Glomerular visceral epithelial cell (primary cell): ENCODE data around the gene CACNA2D2.

Experiments used
- DNase-seq: peaks from one replicate; pipeline ENCODE4 v3.0.0-alpha.2; 2016; ENCODE audit errors: extremely low spot score

Gene CACNA2D2

GRCh38 chr3:50327129-50327528 is 176.3 kb downstream of the CACNA2D2 start:
- DNase-seq, result no peak

GRCh38 chr3:50326182-50326541 is 177.3 kb downstream of the CACNA2D2 start:
- DNase-seq, result no peak

GRCh38 chr3:50325497-50326181 is 177.8 kb downstream of the CACNA2D2 start:
- DNase-seq, result no peak

GRCh38 chr3:50325113-50325480 is 178.3 kb downstream of the CACNA2D2 start:
- DNase-seq, result no peak

- peak; percentile 68 for DNase-seq
Observed at GRCh38 chr3:50324351-50325112, 178.9 kb downstream of the CACNA2D2 start.

GRCh38 chr3:50323614-50324199 is 179.7 kb downstream of the CACNA2D2 start:
- DNase-seq, result no peak

- DNase-seq, result no peak
Observed at GRCh38 chr3:50323092-50323600, 180.3 kb downstream of the CACNA2D2 start.

GRCh38 chr3:50322386-50323091 is 180.9 kb downstream of the CACNA2D2 start, which contains the start of gene HYAL2:
TSS of gene HYAL2 (minus strand) at chr3:50322745. CDS start at chr3:50320489, 2,256 bp downstream.
- no peak for DNase-seq

GRCh38 chr3:50322115-50322385 is 181.4 kb downstream of the CACNA2D2 start:
- no peak for DNase-seq

GRCh38 chr3:50321336-50322114 is 181.9 kb downstream of the CACNA2D2 start:
- peak; percentile 84 for DNase-seq

- peak; percentile 68 for DNase-seq
Observed at GRCh38 chr3:50320853-50321335, 182.5 kb downstream of the CACNA2D2 start.

GRCh38 chr3:50319894-50320625 is 183.4 kb downstream of the CACNA2D2 start:
- no peak for DNase-seq

- no peak for DNase-seq
Observed at GRCh38 chr3:50319181-50319893, 184.1 kb downstream of the CACNA2D2 start.

GRCh38 chr3:50318615-50319014 is 184.8 kb downstream of the CACNA2D2 start:
- DNase-seq, result no peak

GRCh38 chr3:50318163-50318562 is 185.3 kb downstream of the CACNA2D2 start:
- DNase-seq, result no peak

GRCh38 chr3:50317300-50317699 is 186.1 kb downstream of the CACNA2D2 start:
- DNase-seq, result no peak

GRCh38 chr3:50316657-50317242 is 186.7 kb downstream of the CACNA2D2 start:
- DNase-seq, result peak; percentile 87

GRCh38 chr3:50314816-50315215 is 188.6 kb downstream of the CACNA2D2 start:
- no peak for DNase-seq

- DNase-seq, result no peak
Observed at GRCh38 chr3:50314342-50314741, 189.1 kb downstream of the CACNA2D2 start.
